Osteoblast (primary cell): Measurements from ENCODE around the gene MAN1C1. TPM values are rescaled to one million over a fixed set of nuclear protein-coding genes. Genes with fewer than 3 reads are reported as not detected.

Experiments
- DNase-seq: peaks from one replicate; pipeline ENCODE4 v3.0.0; 2011; ENCODE audit warnings: low spot score, mixed read lengths; ENCODE audit not compliant: insufficient read length; ENCODE audit errors: missing footprints
- H2AFZ ChIP-seq: 2 replicates; pipeline ENCODE4 v1.6.0; 2011; ENCODE audit warnings: mild to moderate bottlenecking, low read length
- H3K27ac ChIP-seq: 2 replicates; pipeline ENCODE4 v1.5.1; 2011; ENCODE audit warnings: mild to moderate bottlenecking, low read depth, low read length, moderate library complexity
- H3K27me3 ChIP-seq: 2 replicates; pipeline ENCODE4 v1.6.0; 2012; ENCODE audit warnings: mild to moderate bottlenecking, control low read depth, inconsistent platforms, low read length, moderate library complexity; ENCODE audit not compliant: insufficient read depth
- H3K36me3 ChIP-seq: 2 replicates; pipeline ENCODE4 v1.5.1; 2011; ENCODE audit warnings: mild to moderate bottlenecking, low read length, control low read depth, moderate library complexity; ENCODE audit not compliant: insufficient read depth
- H3K4me1 ChIP-seq: 2 replicates; pipeline ENCODE4 v1.5.1; 2011; ENCODE audit warnings: mild to moderate bottlenecking, low read length, control low read depth, moderate library complexity; ENCODE audit not compliant: insufficient read depth
- H3K4me2 ChIP-seq: 2 replicates; pipeline ENCODE4 v1.6.0; 2011; ENCODE audit warnings: mild to moderate bottlenecking, low read length; ENCODE audit not compliant: insufficient read depth
- H3K4me3 ChIP-seq: fragments of 200-600 bp; sonication (generic); 3 replicates; pipeline ENCODE4 v1.5.1; 2012; ENCODE audit warnings: mild to moderate bottlenecking, low read length, inconsistent platforms; ENCODE audit not compliant: insufficient read depth
- H3K79me2 ChIP-seq: 2 replicates; pipeline ENCODE4 v1.6.0; 2012; ENCODE audit warnings: mild to moderate bottlenecking, low read length, control low read depth, inconsistent platforms; ENCODE audit not compliant: insufficient read depth
- H3K9me3 ChIP-seq: 2 replicates; pipeline ENCODE4 v1.5.1; 2011; ENCODE audit warnings: low read depth, low read length, control low read depth
- H4K20me1 ChIP-seq: 2 replicates; pipeline ENCODE4 v1.6.0; 2012; ENCODE audit warnings: mild to moderate bottlenecking, low read length, control low read depth; ENCODE audit not compliant: insufficient read depth
- total RNA-seq: library from RNA; depleted of rRNA; stranded (reverse); fragments of >200 nt; gene quantifications from 2 replicates; pipeline ENCODE4 v1.2.3, GENCODE V29; 2012
- TF ChIP-seq, protein P1 (sequence below): IDR thresholded peaks from 2 replicates; pipeline ENCODE4 v1.5.1; 2011; ENCODE audit warnings: mild to moderate bottlenecking, low read depth, low read length, moderate library complexity; ENCODE audit errors: extremely low read depth

The MAN1C1 gene
- total RNA-seq, 1 donor, result 16.3 TPM

DNA sequence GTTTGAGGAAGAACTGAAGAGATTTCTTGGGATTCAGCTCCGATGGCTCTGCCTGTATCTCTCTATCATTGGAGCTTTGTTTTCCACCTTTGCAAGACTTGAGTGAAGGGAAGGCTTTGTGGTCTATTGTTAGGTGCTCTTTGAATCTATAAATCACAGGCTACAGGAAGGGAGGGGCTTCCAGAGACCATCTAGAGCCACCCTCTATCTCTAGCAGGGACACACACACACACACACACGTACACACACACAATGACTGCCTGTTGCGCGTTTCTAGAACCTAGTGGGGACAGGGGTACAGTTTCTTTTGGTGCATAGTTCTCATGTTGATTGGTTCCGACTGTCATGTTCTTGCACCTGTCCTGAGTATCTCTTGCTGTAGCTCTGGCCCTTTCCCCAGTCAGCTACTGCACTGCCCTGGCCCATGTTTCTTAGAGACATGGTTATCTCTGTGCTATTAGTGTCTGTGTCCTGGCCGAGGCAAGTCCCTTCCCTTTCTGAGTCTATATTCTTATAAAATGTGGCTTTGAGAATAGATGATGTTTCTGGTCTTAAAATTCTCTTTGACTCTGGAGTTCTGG is 60.7 kb downstream of the MAN1C1 start:
- no peak overlapping the region for H3K4me2 ChIP-seq
- H3K9me3 ChIP-seq, result peaks cover under 1% of the 10 kb centered on the region
- H3K27me3 ChIP-seq, result peaks cover 52% of the 10 kb centered on the region

DNA sequence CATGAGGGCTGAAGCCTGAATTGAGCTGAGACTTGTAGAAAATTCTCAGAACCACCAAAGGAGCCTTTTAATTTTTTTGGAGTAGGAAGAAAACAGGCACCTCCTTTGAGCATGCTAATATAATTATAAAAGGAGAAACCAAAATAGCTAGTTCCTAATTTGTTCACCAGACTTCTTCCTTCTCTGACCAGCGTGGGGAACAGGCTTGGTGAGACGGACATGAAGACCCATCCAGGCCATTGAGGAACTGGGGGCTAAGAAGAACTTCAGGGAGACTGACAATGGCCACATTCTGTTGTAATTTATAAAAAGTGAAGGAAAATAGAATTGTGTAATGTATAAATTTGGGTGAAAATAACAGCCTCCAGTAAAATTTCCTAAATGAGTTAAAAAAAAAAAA is 62.6 kb downstream of the MAN1C1 start:
- Histone ChIP-seq H3K4me1 (no peaks in the 10 kb centered on the region), H3K36me3 (no peaks in the 10 kb centered on the region), H3K4me3 (no peak overlapping the region), H2AFZ (no peak overlapping the region), H4K20me1 (no peaks in the 10 kb centered on the region), H3K9me3 (no peaks in the 10 kb centered on the region), H3K79me2 (no peaks in the 10 kb centered on the region), H3K4me2 (no peak overlapping the region), H3K27ac (no peak overlapping the region), H3K27me3 (peaks cover 62% of the 10 kb centered on the region)
- TF ChIP-seq, protein P1, sequence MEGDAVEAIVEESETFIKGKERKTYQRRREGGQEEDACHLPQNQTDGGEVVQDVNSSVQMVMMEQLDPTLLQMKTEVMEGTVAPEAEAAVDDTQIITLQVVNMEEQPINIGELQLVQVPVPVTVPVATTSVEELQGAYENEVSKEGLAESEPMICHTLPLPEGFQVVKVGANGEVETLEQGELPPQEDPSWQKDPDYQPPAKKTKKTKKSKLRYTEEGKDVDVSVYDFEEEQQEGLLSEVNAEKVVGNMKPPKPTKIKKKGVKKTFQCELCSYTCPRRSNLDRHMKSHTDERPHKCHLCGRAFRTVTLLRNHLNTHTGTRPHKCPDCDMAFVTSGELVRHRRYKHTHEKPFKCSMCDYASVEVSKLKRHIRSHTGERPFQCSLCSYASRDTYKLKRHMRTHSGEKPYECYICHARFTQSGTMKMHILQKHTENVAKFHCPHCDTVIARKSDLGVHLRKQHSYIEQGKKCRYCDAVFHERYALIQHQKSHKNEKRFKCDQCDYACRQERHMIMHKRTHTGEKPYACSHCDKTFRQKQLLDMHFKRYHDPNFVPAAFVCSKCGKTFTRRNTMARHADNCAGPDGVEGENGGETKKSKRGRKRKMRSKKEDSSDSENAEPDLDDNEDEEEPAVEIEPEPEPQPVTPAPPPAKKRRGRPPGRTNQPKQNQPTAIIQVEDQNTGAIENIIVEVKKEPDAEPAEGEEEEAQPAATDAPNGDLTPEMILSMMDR, result no peak
- no peak for DNase-seq

More for the DNA sequence above, 60.7 kb downstream of the MAN1C1 start:
- Histone ChIP-seq H3K27ac (no peak overlapping the region), H3K36me3 (no peaks in the 10 kb centered on the region), H3K4me3 (no peak overlapping the region), H3K79me2 (no peaks in the 10 kb centered on the region), H2AFZ (no peak overlapping the region), H3K4me1 (no peaks in the 10 kb centered on the region), H4K20me1 (no peaks in the 10 kb centered on the region)
- TF ChIP-seq, protein P1, result no peak
- DNase-seq, result no peak

DNA sequence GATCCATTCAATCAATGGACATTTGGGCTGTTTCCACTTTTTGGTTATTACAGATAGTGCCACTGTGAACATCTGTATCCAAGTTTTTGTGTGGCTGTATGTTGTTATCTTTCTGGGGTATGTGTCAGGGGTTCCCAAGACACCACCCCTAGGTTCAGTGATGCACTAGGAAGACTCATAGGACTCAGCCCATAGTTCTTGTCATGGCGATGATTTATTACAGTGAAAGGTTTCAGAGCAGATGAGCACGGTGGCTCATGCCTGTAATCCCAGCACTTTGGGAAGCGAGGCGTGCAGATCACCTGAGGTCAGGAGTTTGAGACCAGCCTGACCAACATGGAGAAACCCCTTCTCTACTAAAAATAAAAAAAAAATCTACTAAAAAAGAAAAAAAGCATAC is 64.1 kb downstream of the MAN1C1 start:
- Histone ChIP-seq H2AFZ (no peak overlapping the region), H3K36me3 (no peaks in the 10 kb centered on the region), H4K20me1 (no peaks in the 10 kb centered on the region), H3K4me1 (no peaks in the 10 kb centered on the region), H3K9me3 (no peaks in the 10 kb centered on the region), H3K27ac (no peak overlapping the region), H3K27me3 (peaks cover 69% of the 10 kb centered on the region), H3K79me2 (no peaks in the 10 kb centered on the region), H3K4me3 (no peak overlapping the region), H3K4me2 (no peak overlapping the region)
- TF ChIP-seq, protein P1, result no peak
- DNase-seq, result no peak

DNA sequence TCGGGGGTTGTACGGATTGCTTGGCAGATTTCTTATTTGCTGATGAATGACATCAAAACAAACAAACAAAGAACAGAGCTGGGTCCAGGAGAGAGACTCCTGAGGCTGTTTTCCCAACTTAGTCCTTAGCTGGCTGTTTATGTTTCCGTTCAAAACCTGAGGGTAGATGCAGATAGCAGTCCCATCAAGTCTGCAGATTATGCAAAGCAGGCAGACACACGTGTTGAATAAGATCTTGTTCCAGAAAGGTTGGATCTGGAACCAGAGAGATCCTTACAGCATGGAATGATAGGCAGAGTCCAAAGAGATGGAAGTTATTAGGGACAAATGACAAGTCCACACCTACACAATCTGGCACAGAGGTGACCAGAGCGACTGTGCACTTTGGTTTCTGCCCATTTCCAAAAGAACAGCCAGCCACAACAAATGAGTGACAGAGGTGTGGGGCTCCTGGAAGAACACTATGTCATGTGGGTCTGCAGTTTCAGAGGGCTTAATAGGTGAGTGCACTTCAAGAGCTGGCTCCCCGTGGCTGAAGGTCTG is 65.5 kb downstream of the MAN1C1 start:
- Histone ChIP-seq H4K20me1 (no peaks in the 10 kb centered on the region), H3K79me2 (no peaks in the 10 kb centered on the region), H3K4me2 (no peak overlapping the region), H3K4me1 (no peaks in the 10 kb centered on the region), H3K9me3 (no peaks in the 10 kb centered on the region), H3K27ac (no peak overlapping the region), H3K27me3 (peaks cover 64% of the 10 kb centered on the region), H3K4me3 (no peak overlapping the region), H3K36me3 (no peaks in the 10 kb centered on the region), H2AFZ (no peak overlapping the region)
- no peak for DNase-seq
- TF ChIP-seq, protein P1, result no peak
